GM23338 (cell line): ENCODE data around the gene SIGLEC9. TPM values are rescaled to one million over a fixed set of nuclear protein-coding genes. Genes with fewer than 3 reads are reported as not detected.

Experiments used
- ATAC-seq: fragments of 200-7000 bp; cut with Tn5 transposase; 3 replicates; pipeline ENCODE4 v1.9.1; 2020
- DNase-seq: peaks from one replicate; pipeline ENCODE4 v3.0.0-alpha.2; 2015; ENCODE audit warnings: low spot score
- H2AFZ ChIP-seq: fragments of 200-600 bp; sonication (generic); 2 replicates; pipeline ENCODE4 v1.8.0; 2016; ENCODE audit warnings: antibody characterized with exemption, mild to moderate bottlenecking, moderate library complexity
- H3F3A ChIP-seq: fragments of 200-600 bp; sonication (generic); replicated peaks from 2 replicates; pipeline ENCODE4 v1.8.0; 2017; ENCODE audit warnings: antibody characterized with exemption, mixed run types, low read depth
- H3K27ac ChIP-seq: fragments of 200-600 bp; sonication (generic); 2 replicates; pipeline ENCODE4 v1.6.1; 2016; ENCODE audit warnings: low read depth
- H3K27me3 ChIP-seq: fragments of 200-600 bp; sonication (generic); 2 replicates; pipeline ENCODE4 v1.8.0; 2016; ENCODE audit warnings: mild to moderate bottlenecking, mixed run types, moderate library complexity; ENCODE audit not compliant: insufficient read depth
- H3K36me3 ChIP-seq: fragments of 200-600 bp; sonication (generic); 2 replicates; pipeline ENCODE4 v1.8.0; 2016; ENCODE audit warnings: mild to moderate bottlenecking; ENCODE audit not compliant: insufficient read depth
- H3K4me1 ChIP-seq: fragments of 200-600 bp; sonication (generic); 2 replicates; pipeline ENCODE4 v1.8.0; 2016; ENCODE audit warnings: mild to moderate bottlenecking, moderate library complexity; ENCODE audit not compliant: insufficient read depth
- H3K4me2 ChIP-seq: fragments of 200-600 bp; sonication (generic); 2 replicates; pipeline ENCODE4 v1.7.1; 2017; ENCODE audit warnings: mixed run types
- H3K4me3 ChIP-seq: fragments of 200-600 bp; sonication (generic); 2 replicates; pipeline ENCODE4 v1.6.1; 2016; ENCODE audit warnings: mixed run types
- H3K79me2 ChIP-seq: fragments of 200-600 bp; sonication (generic); replicated peaks from 2 replicates; pipeline ENCODE4 v1.8.0; 2017; ENCODE audit warnings: mild to moderate bottlenecking; ENCODE audit not compliant: insufficient read depth
- H3K9me2 ChIP-seq: fragments of 200-600 bp; sonication (generic); 2 replicates; pipeline ENCODE4 v1.8.0; 2017; ENCODE audit not compliant: insufficient read depth
- H4K20me1 ChIP-seq: fragments of 200-600 bp; sonication (generic); replicated peaks from 2 replicates; pipeline ENCODE4 v1.8.0; 2017; ENCODE audit warnings: mild to moderate bottlenecking; ENCODE audit not compliant: insufficient read depth
- H3K27ac Mint-ChIP-seq: 2 replicates; pipeline ENCODE4 v1.8.0; 2020; ENCODE audit warnings: inconsistent platforms, mild to moderate bottlenecking, moderate library complexity, mixed read lengths
- H3K27me3 Mint-ChIP-seq: 3 replicates; pipeline ENCODE4 v1.8.0; 2022; ENCODE audit warnings: low read depth, mild to moderate bottlenecking, moderate library complexity, mixed read lengths, inconsistent platforms; ENCODE audit not compliant: insufficient read depth, poor library complexity
- H3K36me3 Mint-ChIP-seq: 3 replicates; pipeline ENCODE4 v1.8.0; 2021; ENCODE audit warnings: low read depth, mild to moderate bottlenecking, inconsistent platforms, moderate library complexity, mixed read lengths
- H3K4me1 Mint-ChIP-seq: 3 replicates; pipeline ENCODE4 v1.8.0; 2020; ENCODE audit warnings: mild to moderate bottlenecking, inconsistent platforms, mixed read lengths
- H3K4me3 Mint-ChIP-seq: 3 replicates; pipeline ENCODE4 v1.8.0; 2021; ENCODE audit warnings: moderate library complexity, mild to moderate bottlenecking, inconsistent platforms, mixed read lengths
- H3K9me3 Mint-ChIP-seq: 3 replicates; pipeline ENCODE4 v1.8.0; 2020; ENCODE audit warnings: moderate library complexity, mild to moderate bottlenecking, inconsistent platforms, mixed read lengths
- EZH2 ChIP-seq: fragments of 200-600 bp; sonication (generic); IDR thresholded peaks from one replicate; pipeline ENCODE4 v1.8.0; 2017; ENCODE audit warnings: antibody characterized with exemption, mild to moderate bottlenecking, low read depth; ENCODE audit not compliant: unreplicated experiment
- EZH2phosphoT487 ChIP-seq: fragments of 200-600 bp; sonication (generic); IDR thresholded peaks from one replicate; pipeline ENCODE4 v1.8.1; 2018; ENCODE audit warnings: antibody characterized with exemption; ENCODE audit not compliant: unreplicated experiment
- JUNB ChIP-seq: IDR thresholded peaks from one replicate; pipeline ENCODE4 v1.6.1; 2016; ENCODE audit warnings: antibody characterized with exemption; ENCODE audit not compliant: unreplicated experiment
- NANOG ChIP-seq: IDR thresholded peaks from 2 replicates; pipeline ENCODE4 v1.6.1; 2016; ENCODE audit warnings: antibody characterized with exemption, borderline replicate concordance
- STAT1 ChIP-seq: IDR thresholded peaks from one replicate; pipeline ENCODE4 v1.6.1; 2016; ENCODE audit warnings: antibody characterized with exemption; ENCODE audit not compliant: unreplicated experiment
- ZNF114 ChIP-seq: fragments of 250-450 bp; sonication (Bioruptor Pico); IDR thresholded peaks from 2 replicates; pipeline ENCODE4 v1.5.0; 2020; ENCODE audit warnings: mild to moderate bottlenecking, moderate library complexity
- ZNF331 ChIP-seq: fragments of 250-450 bp; sonication (Bioruptor Pico); IDR thresholded peaks from 2 replicates; pipeline ENCODE4 v1.5.0; 2020; ENCODE audit warnings: low read depth, mild to moderate bottlenecking, moderate library complexity
- polyA plus RNA-seq: library from polyadenylated mRNA; unstranded; fragments of >200 nt; fragmentation: Nextera tagmentation; extraction: Ambion mirVana; gene quantifications from 2 replicates; pipeline ENCODE4 v1.2.1, GENCODE V29; 2016
- total RNA-seq: library from RNA; depleted of rRNA; stranded (reverse); fragments of >200 nt; shearing (Covaris generic); gene quantifications from 2 replicates; pipeline ENCODE4 v1.2.3, GENCODE V29; 2014
- TF ChIP-seq, protein P1 (sequence below): IDR thresholded peaks from one replicate; pipeline ENCODE4 v1.6.1; 2018; ENCODE audit warnings: antibody characterized with exemption; ENCODE audit not compliant: unreplicated experiment
- TF ChIP-seq, protein P2 (sequence below): fragments of 250-450 bp; sonication (Bioruptor Pico); IDR thresholded peaks from 2 replicates; pipeline ENCODE4 v1.5.0; 2020; ENCODE audit warnings: mild to moderate bottlenecking, moderate library complexity

Gene SIGLEC9
- total and polyA plus RNA-seq, 2 experiments from 2014 or later = not detected

DNA sequence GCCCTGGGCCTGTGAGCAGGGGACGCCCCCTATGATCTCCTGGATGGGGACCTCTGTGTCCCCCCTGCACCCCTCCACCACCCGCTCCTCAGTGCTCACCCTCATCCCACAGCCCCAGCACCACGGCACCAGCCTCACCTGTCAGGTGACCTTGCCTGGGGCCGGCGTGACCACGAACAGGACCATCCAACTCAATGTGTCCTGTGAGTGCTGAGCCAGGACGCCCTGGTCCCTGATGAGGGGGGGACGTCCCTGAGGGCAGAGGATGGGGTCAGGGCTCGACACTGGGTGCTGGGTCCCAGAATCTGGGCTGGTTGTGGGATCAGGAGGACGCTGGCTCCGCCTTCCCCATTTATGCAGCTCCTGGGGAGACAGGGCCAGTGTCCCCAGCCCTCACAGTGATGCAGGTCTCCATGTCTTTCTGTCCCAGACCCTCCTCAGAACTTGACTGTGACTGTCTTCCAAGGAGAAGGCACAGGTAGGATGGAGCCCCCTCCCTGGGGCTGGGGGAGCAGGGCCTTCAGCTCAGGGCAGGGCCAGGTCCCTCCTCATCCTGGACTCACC, 19.9 kb downstream of the SIGLEC9 start:
- no peaks in the 10 kb centered on the region for H3K36me3 Mint-ChIP-seq
- DNase-seq = no peak
- no peak overlapping the region for H3K4me3 Mint-ChIP-seq
- Histone ChIP-seq H3K36me3 (no peaks in the 10 kb centered on the region), H3K4me1 (peaks cover 14% of the 10 kb centered on the region), H3K9me2 (0 out of 2 replicates have a peak, but pooled peaks cover 5% of the 10 kb centered on the region), H3K4me2 (no peak overlapping the region), H3K27ac (no peak overlapping the region), H3K4me3 (no peak overlapping the region), H2AFZ (no peak overlapping the region), H3F3A (no peaks in the 10 kb centered on the region), H4K20me1 (no peaks in the 10 kb centered on the region), H3K79me2 (no peaks in the 10 kb centered on the region), H3K27me3 (no peaks in the 10 kb centered on the region)
- H3K9me3 Mint-ChIP-seq = peaks cover 3% of the 10 kb centered on the region; the same call in 1 of the 3 replicates
- no peak for TF ChIP-seq ZNF114 (CRISPR knock-in tag)
- no peak for TF ChIP-seq STAT1
- no peak for TF ChIP-seq ZNF331 (CRISPR knock-in tag)
- no peak for TF ChIP-seq EZH2phosphoT487
- TF ChIP-seq EZH2 = no peak
- no peak for TF ChIP-seq NANOG
- TF ChIP-seq, protein P1, sequence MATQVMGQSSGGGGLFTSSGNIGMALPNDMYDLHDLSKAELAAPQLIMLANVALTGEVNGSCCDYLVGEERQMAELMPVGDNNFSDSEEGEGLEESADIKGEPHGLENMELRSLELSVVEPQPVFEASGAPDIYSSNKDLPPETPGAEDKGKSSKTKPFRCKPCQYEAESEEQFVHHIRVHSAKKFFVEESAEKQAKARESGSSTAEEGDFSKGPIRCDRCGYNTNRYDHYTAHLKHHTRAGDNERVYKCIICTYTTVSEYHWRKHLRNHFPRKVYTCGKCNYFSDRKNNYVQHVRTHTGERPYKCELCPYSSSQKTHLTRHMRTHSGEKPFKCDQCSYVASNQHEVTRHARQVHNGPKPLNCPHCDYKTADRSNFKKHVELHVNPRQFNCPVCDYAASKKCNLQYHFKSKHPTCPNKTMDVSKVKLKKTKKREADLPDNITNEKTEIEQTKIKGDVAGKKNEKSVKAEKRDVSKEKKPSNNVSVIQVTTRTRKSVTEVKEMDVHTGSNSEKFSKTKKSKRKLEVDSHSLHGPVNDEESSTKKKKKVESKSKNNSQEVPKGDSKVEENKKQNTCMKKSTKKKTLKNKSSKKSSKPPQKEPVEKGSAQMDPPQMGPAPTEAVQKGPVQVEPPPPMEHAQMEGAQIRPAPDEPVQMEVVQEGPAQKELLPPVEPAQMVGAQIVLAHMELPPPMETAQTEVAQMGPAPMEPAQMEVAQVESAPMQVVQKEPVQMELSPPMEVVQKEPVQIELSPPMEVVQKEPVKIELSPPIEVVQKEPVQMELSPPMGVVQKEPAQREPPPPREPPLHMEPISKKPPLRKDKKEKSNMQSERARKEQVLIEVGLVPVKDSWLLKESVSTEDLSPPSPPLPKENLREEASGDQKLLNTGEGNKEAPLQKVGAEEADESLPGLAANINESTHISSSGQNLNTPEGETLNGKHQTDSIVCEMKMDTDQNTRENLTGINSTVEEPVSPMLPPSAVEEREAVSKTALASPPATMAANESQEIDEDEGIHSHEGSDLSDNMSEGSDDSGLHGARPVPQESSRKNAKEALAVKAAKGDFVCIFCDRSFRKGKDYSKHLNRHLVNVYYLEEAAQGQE = no peak
- TF ChIP-seq, protein P2, sequence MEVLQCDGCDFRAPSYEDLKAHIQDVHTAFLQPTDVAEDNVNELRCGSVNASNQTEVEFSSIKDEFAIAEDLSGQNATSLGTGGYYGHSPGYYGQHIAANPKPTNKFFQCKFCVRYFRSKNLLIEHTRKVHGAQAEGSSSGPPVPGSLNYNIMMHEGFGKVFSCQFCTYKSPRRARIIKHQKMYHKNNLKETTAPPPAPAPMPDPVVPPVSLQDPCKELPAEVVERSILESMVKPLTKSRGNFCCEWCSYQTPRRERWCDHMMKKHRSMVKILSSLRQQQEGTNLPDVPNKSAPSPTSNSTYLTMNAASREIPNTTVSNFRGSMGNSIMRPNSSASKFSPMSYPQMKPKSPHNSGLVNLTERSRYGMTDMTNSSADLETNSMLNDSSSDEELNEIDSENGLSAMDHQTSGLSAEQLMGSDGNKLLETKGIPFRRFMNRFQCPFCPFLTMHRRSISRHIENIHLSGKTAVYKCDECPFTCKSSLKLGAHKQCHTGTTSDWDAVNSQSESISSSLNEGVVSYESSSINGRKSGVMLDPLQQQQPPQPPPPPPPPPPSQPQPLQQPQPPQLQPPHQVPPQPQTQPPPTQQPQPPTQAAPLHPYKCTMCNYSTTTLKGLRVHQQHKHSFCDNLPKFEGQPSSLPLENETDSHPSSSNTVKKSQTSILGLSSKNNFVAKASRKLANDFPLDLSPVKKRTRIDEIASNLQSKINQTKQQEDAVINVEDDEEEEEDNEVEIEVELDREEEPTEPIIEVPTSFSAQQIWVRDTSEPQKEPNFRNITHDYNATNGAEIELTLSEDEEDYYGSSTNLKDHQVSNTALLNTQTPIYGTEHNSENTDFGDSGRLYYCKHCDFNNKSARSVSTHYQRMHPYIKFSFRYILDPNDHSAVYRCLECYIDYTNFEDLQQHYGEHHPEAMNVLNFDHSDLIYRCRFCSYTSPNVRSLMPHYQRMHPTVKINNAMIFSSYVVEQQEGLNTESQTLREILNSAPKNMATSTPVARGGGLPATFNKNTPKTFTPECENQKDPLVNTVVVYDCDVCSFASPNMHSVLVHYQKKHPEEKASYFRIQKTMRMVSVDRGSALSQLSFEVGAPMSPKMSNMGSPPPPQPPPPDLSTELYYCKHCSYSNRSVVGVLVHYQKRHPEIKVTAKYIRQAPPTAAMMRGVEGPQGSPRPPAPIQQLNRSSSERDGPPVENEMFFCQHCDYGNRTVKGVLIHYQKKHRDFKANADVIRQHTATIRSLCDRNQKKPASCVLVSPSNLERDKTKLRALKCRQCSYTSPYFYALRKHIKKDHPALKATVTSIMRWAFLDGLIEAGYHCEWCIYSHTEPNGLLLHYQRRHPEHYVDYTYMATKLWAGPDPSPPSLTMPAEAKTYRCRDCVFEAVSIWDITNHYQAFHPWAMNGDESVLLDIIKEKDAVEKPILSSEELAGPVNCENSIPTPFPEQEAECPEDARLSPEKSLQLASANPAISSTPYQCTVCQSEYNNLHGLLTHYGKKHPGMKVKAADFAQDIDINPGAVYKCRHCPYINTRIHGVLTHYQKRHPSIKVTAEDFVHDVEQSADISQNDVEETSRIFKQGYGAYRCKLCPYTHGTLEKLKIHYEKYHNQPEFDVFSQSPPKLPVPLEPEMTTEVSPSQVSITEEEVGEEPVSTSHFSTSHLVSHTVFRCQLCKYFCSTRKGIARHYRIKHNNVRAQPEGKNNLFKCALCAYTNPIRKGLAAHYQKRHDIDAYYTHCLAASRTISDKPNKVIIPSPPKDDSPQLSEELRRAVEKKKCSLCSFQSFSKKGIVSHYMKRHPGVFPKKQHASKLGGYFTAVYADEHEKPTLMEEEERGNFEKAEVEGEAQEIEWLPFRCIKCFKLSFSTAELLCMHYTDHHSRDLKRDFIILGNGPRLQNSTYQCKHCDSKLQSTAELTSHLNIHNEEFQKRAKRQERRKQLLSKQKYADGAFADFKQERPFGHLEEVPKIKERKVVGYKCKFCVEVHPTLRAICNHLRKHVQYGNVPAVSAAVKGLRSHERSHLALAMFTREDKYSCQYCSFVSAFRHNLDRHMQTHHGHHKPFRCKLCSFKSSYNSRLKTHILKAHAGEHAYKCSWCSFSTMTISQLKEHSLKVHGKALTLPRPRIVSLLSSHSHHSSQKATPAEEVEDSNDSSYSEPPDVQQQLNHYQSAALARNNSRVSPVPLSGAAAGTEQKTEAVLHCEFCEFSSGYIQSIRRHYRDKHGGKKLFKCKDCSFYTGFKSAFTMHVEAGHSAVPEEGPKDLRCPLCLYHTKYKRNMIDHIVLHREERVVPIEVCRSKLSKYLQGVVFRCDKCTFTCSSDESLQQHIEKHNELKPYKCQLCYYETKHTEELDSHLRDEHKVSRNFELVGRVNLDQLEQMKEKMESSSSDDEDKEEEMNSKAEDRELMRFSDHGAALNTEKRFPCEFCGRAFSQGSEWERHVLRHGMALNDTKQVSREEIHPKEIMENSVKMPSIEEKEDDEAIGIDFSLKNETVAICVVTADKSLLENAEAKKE = no peak
- TF ChIP-seq JUNB = no peak
- peaks cover 19% of the 10 kb centered on the region for H3K4me1 Mint-ChIP-seq
- no peak overlapping the region for H3K27ac Mint-ChIP-seq
- peaks cover 19% of the 10 kb centered on the region for H3K27me3 Mint-ChIP-seq
- no peak for ATAC-seq
